Omental fat pad (tissue), 4 donors: ENCODE data around the gene SLC7A1. TPM values are rescaled to one million over a fixed set of nuclear protein-coding genes. Genes with fewer than 3 reads are reported as not detected.
A peak's percentile ranks its signal among the peaks of the same experiment; 100 is the strongest.
"Not testable (repeated sequence)": the region's sequence is repeated elsewhere in the genome, so short reads cannot be mapped to it uniquely, and the experiment has no call there.

Experiments used
- ATAC-seq: fragments of 150-250 bp; one replicate; pipeline ENCODE4 v1.9.1; 2016; ENCODE audit warnings: mild to moderate bottlenecking, moderate library complexity; ENCODE audit not compliant: low FRiP score
- DNase-seq: peaks from one replicate; pipeline ENCODE4 v3.0.0-alpha.2; 2019; ENCODE audit warnings: low spot score
- CTCF ChIP-seq, 3 donors: fragments of 450-650 bp; IDR thresholded peaks; one replicate each; pipeline ENCODE4 v1.5.1; 2016 to 2017; ENCODE audit warnings: antibody characterized with exemption in 3 of 3, mild to moderate bottlenecking in 3 of 3, moderate library complexity in 2 of 3
- total RNA-seq, 4 donors: library from RNA; depleted of rRNA; stranded (reverse); fragments of >200 nt; gene quantifications; one replicate each; pipeline ENCODE4 v1.1.0, GENCODE V29; 2016

SLC7A1 gene
- 10 to 100 TPM; 18.5 to 60.5 (median 25.8) TPM for total RNA-seq

DNA sequence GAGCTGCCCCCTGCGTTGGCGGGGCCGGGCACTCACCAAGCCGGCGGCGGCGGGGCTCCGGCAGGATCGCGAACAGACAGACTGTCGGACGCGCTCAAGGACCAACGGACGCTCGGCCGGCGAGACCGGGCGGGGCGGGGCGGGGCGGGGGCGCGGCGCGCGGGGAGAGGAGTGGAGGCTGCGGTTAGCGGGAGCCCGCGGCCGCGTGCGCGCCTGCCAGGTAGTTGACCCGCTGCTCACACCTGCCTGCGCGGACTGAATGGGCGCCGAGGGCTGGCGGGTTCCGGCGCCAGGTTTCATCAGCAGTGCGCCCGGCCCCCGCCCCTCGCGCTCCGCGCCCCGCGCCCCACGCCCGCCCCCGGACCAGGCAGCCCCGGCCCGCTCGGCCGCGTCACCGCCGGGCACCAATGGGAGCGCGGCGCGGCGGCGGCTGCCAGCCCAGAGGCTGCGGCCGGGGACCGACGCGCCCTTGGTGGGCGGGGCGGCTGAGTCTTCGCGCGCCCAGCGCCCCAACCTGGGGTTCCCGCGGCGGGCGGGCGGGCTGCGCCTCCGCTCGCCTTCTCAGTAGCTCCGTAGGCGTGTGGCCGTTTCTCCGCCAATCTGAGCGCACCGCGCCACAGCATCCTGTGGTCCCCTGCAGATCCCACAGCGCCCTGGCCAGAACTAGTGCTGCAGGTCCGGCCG is at the start of gene SLC7A1:
Gene SLC7A1, minus strand, starts transcription at position 309 of the 684 bp plus-strand sequence. CDS start 59,500 bp downstream, outside the sequence.
- ATAC-seq = peak; percentile 93
- no peak for TF ChIP-seq CTCF (IDR thresholded peaks at IDR 0.05)
- DNase-seq = peak; percentile 32

GRCh38 chr13:29640665-29641064 is 45.2 kb upstream of the SLC7A1 start:
- DNase-seq = no peak
- no peak for ATAC-seq
- TF ChIP-seq CTCF (IDR thresholded peaks at IDR 0.05) = no peak

GRCh38 chr13:29636831-29637230 is 41.3 kb upstream of the SLC7A1 start:
- not testable (repeated sequence) for ATAC-seq, DNase-seq

GRCh38 chr13:29624997-29625396 is 29.5 kb upstream of the SLC7A1 start:
- DNase-seq = no peak
- ATAC-seq = no peak
- no peak for TF ChIP-seq CTCF (IDR thresholded peaks at IDR 0.05)

DNA sequence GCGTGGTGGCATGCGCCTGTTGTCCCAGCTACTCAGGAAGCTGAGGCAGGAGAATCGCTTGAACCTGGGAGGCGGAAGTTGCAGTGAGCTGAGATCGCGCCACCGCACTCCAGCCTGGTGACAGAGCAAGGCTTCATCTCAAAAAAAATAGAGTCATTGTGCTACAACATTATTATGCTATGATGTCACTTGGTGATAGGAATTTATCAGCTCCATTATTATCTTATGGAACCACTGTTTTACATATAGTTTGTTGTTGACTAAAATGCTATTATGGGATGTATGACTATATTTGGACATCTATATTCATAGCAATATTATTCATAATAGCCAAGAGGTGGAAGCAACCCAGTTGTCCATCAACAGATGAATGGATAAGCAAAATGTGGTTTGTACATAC is 26.4 kb upstream of the SLC7A1 start:
- no peak for ATAC-seq
- no peak for DNase-seq
- TF ChIP-seq CTCF (IDR thresholded peaks at IDR 0.05) = no peak

DNA sequence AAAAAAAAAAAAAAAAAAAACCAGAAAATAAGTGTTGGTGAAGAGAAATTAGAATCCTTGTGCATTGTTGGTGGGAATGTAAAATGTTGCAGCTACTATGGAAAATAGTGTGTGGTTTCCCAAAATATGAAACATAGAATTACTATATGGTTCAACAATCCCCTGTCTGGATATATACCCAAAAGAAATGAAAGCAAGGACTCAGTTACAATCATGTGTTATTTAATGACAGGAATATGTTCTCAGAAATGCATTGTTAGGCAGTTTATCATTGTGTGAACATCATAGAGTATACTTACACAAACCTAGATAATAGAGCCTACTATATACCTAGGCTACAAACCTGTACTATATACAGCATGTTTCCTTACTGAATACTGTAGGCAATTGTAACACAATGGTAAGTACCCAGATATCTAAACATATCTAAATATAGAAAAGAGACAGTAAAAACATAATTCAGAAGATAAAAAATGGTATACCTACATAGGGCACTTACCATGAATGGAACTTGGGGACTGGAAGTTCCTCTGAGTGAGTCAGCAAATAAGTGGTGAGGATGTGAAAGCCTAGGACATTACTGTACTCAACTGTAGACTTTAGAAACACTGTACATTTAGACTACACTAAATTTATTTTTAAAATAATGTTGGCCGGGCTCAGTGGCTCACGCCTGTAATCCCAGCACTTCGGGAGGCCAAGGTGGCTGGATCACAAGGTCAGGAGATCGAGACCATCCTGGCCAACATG is 25.7 kb upstream of the SLC7A1 start:
- ATAC-seq (no peak), DNase-seq (no peak)
- no peak for TF ChIP-seq CTCF (IDR thresholded peaks at IDR 0.05)

- no peak for DNase-seq
- ATAC-seq = no peak
- TF ChIP-seq CTCF (IDR thresholded peaks at IDR 0.05) = no peak
These were observed 24.5 kb upstream of the SLC7A1 start for GRCh38 chr13:29619995-29620394.
